ENCODE data around the gene ZNF282. TPM values are rescaled to one million over a fixed set of nuclear protein-coding genes. Genes with fewer than 3 reads are reported as not detected.

ZNF282 gene
- total RNA-seq, 1 donor from 2014 or later = 17.9 TPM

- peaks cover 20 to 22% of the 10 kb centered on the region in 2 donors for H3K4me1 ChIP-seq
- no peaks in the 10 kb centered on the region for H3K27me3 ChIP-seq
- peaks cover 52% of the 10 kb centered on the region in 2 donors for H3K36me3 ChIP-seq
- no peak overlapping the region for H3K27ac ChIP-seq
- intact Hi-C loops (cut with DNase I) = loop anchor here (5.0 to 10.0 kb wide), 4 partner anchors 51 to 517 kb away; partner anchors contain the start of genes PDIA4, ZNF398 and ZNF425
- DNase-seq (ENCODE audit: low spot score in 2 of 2) = no peak
- no peak overlapping the region for H3K4me3 ChIP-seq
- H3K9me3 ChIP-seq = no peaks in the 10 kb centered on the region
- no peak for TF ChIP-seq CTCF (IDR thresholded peaks at IDR 0.05)
Observed at GRCh38 chr7:149198161-149198816, 2.9 kb downstream of the ZNF282 start.

DNA sequence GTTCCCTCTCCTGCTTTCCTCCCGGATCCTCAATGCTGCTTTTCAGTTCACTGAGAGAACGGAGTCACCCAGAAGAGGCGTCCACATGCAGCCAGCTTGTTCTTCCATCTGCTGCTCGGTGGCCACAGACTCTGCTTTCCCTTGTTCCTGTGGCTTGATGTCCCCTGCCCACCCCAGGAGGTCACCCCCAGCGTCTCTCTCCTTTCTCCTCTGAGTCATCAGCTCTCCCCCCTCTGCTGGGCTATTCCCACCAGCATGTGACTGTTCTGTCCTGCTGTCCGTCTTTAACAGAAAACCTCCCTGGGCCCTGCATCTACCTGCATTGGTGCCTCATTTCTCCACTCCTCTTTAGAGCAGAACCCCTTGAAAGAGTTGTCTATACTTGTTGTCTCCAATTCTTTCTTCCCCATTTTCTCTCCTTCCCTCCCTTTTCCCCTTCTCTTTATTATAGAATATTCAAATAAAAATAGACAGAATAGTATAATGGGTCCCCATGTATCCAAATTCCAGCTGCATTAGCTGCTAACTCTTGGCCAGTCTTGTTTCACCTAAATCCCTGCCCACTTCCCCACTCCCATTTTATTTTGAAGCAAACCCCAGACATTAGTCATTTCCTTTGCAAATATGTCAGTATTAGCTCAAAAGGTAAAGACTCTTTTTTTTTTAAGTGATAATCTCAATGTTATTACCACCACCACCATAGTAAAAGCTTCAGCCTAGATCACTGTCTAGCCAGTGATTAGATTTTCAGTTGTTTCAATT is 4.1 kb downstream of the ZNF282 start:
- Histone ChIP-seq H3K4me3 (no peak overlapping the region), H3K27me3 (no peaks in the 10 kb centered on the region), H3K36me3 (peaks cover 57 to 64% of the 10 kb centered on the region in 2 donors), H3K27ac (no peak overlapping the region), H3K9me3 (no peaks in the 10 kb centered on the region), H3K4me1 (peaks cover 20 to 22% of the 10 kb centered on the region in 2 donors)
- DNase-seq (ENCODE audit: low spot score in 2 of 2) = no peak
- TF ChIP-seq CTCF (IDR thresholded peaks at IDR 0.05) = no peak
- intact Hi-C loops (cut with DNase I) = loop anchor here (5.0 to 10.0 kb wide), 4 partner anchors 52 to 515 kb away; partner anchors contain the start of genes PDIA4, ZNF398 and ZNF425

GRCh38 chr7:149202831-149203231 is 7.5 kb downstream of the ZNF282 start:
- H3K4me3 ChIP-seq = no peak overlapping the region
- H3K27me3 ChIP-seq = no peaks in the 10 kb centered on the region
- peaks cover under 1% of the 10 kb centered on the region in 2 donors for H3K4me1 ChIP-seq
- H3K9me3 ChIP-seq = no peaks in the 10 kb centered on the region
- peaks cover 68 to 98% of the 10 kb centered on the region in 2 donors for H3K36me3 ChIP-seq
- no peak for DNase-seq (ENCODE audit: low spot score in 2 of 2)
- intact Hi-C loops (cut with DNase I) = no loop called here
- no peak for TF ChIP-seq CTCF (IDR thresholded peaks at IDR 0.05)
- no peak overlapping the region for H3K27ac ChIP-seq

DNA sequence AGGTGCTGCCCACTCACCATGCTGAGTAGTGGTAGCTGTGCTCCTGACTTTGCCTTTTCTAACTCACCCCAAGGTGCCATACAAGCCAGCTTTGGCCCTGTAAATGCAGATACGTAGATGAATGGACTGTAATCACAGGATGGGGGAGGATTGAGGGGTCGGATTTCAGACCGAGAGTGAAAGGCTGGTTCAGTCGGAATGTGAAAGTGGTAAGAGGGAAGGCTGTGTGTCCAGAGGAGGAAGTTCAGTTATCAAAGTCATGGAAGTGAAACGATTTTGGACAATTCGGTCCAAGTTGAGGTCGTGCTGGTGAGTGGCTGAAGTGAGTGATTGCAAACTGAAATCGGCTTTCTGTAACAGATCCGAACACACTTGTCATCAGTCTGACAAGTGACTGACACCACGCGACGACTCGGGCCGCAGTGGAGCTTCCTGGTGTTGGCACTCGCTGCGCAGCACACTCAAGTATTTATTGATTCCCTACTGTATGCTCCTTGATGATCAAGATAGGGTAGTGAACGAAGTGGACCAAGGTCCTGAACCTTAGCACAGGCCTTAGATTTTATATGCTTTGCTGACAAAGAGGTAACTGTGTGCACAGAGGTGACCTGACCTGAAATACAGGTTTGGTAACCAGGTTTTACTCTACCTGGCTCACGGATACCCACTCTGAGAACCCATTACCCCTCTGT is 10.5 kb downstream of the ZNF282 start:
- Histone ChIP-seq H3K27me3 (no peaks in the 10 kb centered on the region), H3K4me1 (no peaks in the 10 kb centered on the region), H3K36me3 (peaks cover 66 to 97% of the 10 kb centered on the region in 2 donors), H3K4me3 (no peak overlapping the region), H3K27ac (no peak overlapping the region), H3K9me3 (no peaks in the 10 kb centered on the region)
- no peak for TF ChIP-seq CTCF (IDR thresholded peaks at IDR 0.05)
- no peak for DNase-seq (ENCODE audit: low spot score in 2 of 2)
- intact Hi-C loops (cut with DNase I) = no loop called here

GRCh38 chr7:149207324-149208035 is 12.1 kb downstream of the ZNF282 start:
- intact Hi-C loops (cut with DNase I) = no loop called here
- no peak for DNase-seq (ENCODE audit: low spot score in 2 of 2)
- Histone ChIP-seq H3K27me3 (no peaks in the 10 kb centered on the region), H3K4me1 (no peaks in the 10 kb centered on the region), H3K27ac (no peak overlapping the region), H3K36me3 (peaks cover 65 to 97% of the 10 kb centered on the region in 2 donors), H3K9me3 (no peaks in the 10 kb centered on the region), H3K4me3 (no peak overlapping the region)
- no peak for TF ChIP-seq CTCF (IDR thresholded peaks at IDR 0.05)

Measured in ascending aorta (tissue), 2 donors.